ENCODE data around the gene MYRIP. TPM values are rescaled to one million over a fixed set of nuclear protein-coding genes. Genes with fewer than 3 reads are reported as not detected.

The MYRIP gene
- total RNA-seq, 4 donors from 2014 or later = 2.4 to 9.8 (median 4.4) TPM

GRCh38 chr3:39809995-39810595 lies 686 bp downstream of the MYRIP start:
- TF ChIP-seq, protein P1, sequence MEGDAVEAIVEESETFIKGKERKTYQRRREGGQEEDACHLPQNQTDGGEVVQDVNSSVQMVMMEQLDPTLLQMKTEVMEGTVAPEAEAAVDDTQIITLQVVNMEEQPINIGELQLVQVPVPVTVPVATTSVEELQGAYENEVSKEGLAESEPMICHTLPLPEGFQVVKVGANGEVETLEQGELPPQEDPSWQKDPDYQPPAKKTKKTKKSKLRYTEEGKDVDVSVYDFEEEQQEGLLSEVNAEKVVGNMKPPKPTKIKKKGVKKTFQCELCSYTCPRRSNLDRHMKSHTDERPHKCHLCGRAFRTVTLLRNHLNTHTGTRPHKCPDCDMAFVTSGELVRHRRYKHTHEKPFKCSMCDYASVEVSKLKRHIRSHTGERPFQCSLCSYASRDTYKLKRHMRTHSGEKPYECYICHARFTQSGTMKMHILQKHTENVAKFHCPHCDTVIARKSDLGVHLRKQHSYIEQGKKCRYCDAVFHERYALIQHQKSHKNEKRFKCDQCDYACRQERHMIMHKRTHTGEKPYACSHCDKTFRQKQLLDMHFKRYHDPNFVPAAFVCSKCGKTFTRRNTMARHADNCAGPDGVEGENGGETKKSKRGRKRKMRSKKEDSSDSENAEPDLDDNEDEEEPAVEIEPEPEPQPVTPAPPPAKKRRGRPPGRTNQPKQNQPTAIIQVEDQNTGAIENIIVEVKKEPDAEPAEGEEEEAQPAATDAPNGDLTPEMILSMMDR (IDR thresholded peaks at IDR 0.05; ENCODE audit: low read depth) = no peak

DNA sequence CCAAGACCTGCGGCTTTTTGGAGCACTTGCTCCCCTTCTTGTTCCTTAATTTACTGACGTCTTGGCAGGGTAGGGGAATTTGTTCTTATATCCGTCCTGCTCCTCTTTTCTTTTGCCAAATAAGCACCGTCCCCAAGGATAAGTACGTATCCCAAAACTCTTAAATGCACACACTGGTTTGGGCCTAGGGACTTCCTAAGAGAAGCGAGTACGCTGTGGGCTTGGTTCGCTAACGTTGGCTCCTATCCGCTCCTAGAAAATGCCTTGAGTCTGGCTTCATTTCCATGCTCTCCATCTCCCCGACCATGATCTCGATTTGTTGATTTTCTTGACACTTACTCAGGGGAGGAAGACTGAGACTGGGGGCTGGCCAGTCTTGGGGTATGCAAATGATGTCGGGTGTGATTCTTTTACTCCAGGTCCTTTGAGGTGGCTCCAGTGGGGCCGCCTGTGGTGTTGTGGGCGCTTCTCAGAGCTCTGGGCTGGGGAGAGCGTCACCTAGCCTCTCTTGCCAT lies 1.3 kb downstream of the MYRIP start:
- TF ChIP-seq, protein P1 (IDR thresholded peaks at IDR 0.05; ENCODE audit: low read depth) = no peak

DNA sequence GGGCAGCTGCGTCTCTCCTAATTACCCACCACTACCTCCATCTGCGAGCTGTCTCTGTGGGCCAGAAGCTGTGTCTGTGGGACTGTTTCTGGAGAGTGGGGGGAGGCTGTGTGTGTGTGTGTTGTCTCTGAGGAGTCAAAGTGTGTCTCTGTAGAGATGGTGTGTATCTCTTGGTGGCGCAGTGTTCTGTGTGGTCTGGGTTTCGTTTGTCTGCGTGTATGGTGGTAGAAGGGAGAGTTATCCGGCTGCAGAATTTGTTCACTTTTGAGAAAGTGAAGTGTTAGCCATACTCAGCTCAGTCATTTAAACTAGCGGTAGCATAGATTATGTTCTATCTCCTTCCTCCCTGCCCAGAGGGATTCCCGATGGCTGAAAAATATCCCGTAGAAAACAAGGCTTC lies 2.2 kb downstream of the MYRIP start:
- TF ChIP-seq, protein P1 (IDR thresholded peaks at IDR 0.05; ENCODE audit: low read depth) = no peak

GRCh38 chr3:39812537-39812936 lies 3.1 kb downstream of the MYRIP start:
- TF ChIP-seq, protein P1 (IDR thresholded peaks at IDR 0.05; ENCODE audit: low read depth) = no peak

GRCh38 chr3:39814007-39814406 lies 4.6 kb downstream of the MYRIP start:
- TF ChIP-seq, protein P1 (IDR thresholded peaks at IDR 0.05; ENCODE audit: low read depth) = no peak

- TF ChIP-seq, protein P1 (IDR thresholded peaks at IDR 0.05; ENCODE audit: low read depth) = no peak
Observed at GRCh38 chr3:39819899-39820298, 10.5 kb downstream of the MYRIP start.

GRCh38 chr3:39839484-39839883 lies 30.1 kb downstream of the MYRIP start:
- TF ChIP-seq, protein P1 (IDR thresholded peaks at IDR 0.05; ENCODE audit: low read depth) = no peak
